GM19043 (cell line): ENCODE results near the gene RAB5B.

Experiments used
- ATAC-seq: cut with Tn5 transposase; IDR thresholded peaks from one replicate; pipeline ENCODE4 v1.9.1; 2021; ENCODE audit warnings: low read depth; ENCODE audit not compliant: unreplicated experiment

Gene RAB5B

GRCh38 chr12:56042843-56043242 lies 69.0 kb downstream of the RAB5B start:
- no peak for ATAC-seq
